Endodermal cell (in vitro differentiated cells): ENCODE measurements around the gene WNT2. TPM values are rescaled to one million over a fixed set of nuclear protein-coding genes. Genes with fewer than 3 reads are reported as not detected.

ENCODE experiments used
- DNase-seq: peaks from one replicate; pipeline ENCODE4 v3.0.0-alpha.2; 2017
- H3K27ac ChIP-seq: 2 replicates; pipeline ENCODE4 v1.5.1; 2013; ENCODE audit warnings: mild to moderate bottlenecking, low read depth, low read length, moderate library complexity
- H3K27me3 ChIP-seq: 2 replicates; pipeline ENCODE4 v1.6.1; 2013; ENCODE audit warnings: mild to moderate bottlenecking, low read length, moderate library complexity; ENCODE audit not compliant: insufficient read depth, control insufficient read depth, poor library complexity, severe bottlenecking
- H3K36me3 ChIP-seq: 2 replicates; pipeline ENCODE4 v1.7.0; 2013; ENCODE audit warnings: mild to moderate bottlenecking, low read length, moderate library complexity; ENCODE audit not compliant: control insufficient read depth, insufficient read depth
- H3K4me1 ChIP-seq: one replicate; pipeline ENCODE4 v1.7.0; 2013; ENCODE audit warnings: low read length; ENCODE audit not compliant: control insufficient read depth, insufficient read depth
- H3K4me3 ChIP-seq: 2 replicates; pipeline ENCODE4 v1.5.1; 2013; ENCODE audit warnings: mild to moderate bottlenecking, low read length, moderate library complexity
- H3K9ac ChIP-seq: 2 replicates; pipeline ENCODE4 v1.6.1; 2013; ENCODE audit warnings: mild to moderate bottlenecking, low read length, moderate library complexity; ENCODE audit not compliant: poor library complexity, severe bottlenecking; ENCODE audit errors: extremely low read depth
- H3K9me3 ChIP-seq: 2 replicates; pipeline ENCODE4 v1.6.1; 2013; ENCODE audit warnings: mild to moderate bottlenecking, low read length, moderate library complexity; ENCODE audit not compliant: control insufficient read depth
- H3K27ac Mint-ChIP-seq: 2 replicates; pipeline ENCODE4 v1.8.0; 2020; ENCODE audit warnings: mixed read lengths
- H3K27me3 Mint-ChIP-seq: 2 replicates; pipeline ENCODE4 v1.8.0; 2021; ENCODE audit warnings: mild to moderate bottlenecking, mixed read lengths; ENCODE audit not compliant: insufficient read depth
- H3K36me3 Mint-ChIP-seq: 2 replicates; pipeline ENCODE4 v1.8.0; 2020; ENCODE audit warnings: low read depth, mixed read lengths
- H3K4me1 Mint-ChIP-seq: 2 replicates; pipeline ENCODE4 v1.8.0; 2020; ENCODE audit warnings: mixed read lengths
- H3K4me3 Mint-ChIP-seq: 2 replicates; pipeline ENCODE4 v1.8.0; 2020; ENCODE audit warnings: mild to moderate bottlenecking, moderate library complexity, mixed read lengths
- H3K9me3 Mint-ChIP-seq: 2 replicates; pipeline ENCODE4 v1.8.0; 2020; ENCODE audit warnings: mild to moderate bottlenecking, mixed read lengths
- CTCF ChIP-seq: fragments of 200-600 bp; sonication (generic); conservative IDR thresholded peaks from 2 replicates; pipeline ENCODE4 v1.5.0; 2021; ENCODE audit warnings: antibody characterized with exemption, mild to moderate bottlenecking
- WGBS, 2 experiments: methylation state at CpG; one replicate each; pipeline versions ENCODE4 v1.1.5 to v1.1.7; 2013; ENCODE audit warnings: missing lambda C conversion rate in 2 of 2, mixed read lengths in 1 of 2; ENCODE audit not compliant: insufficient coverage in 1 of 2, insufficient read length in 1 of 2; 5-methylcytosine and 5-hydroxymethylcytosine counted together
- total RNA-seq, 2 donors: library from RNA; stranded (reverse); fragmentation: NEBNext Ultra II Directional in 1 of 2; extraction: Animal tissue kit (Norgen Biotek cat#: 25700) in 1 of 2; gene quantifications; 2 replicates in 1 of 2; 3 replicates in 1 of 2; pipeline ENCODE4 v1.2.1, GENCODE V29; 2021

Gene WNT2
- total RNA-seq, 2 donors from 2014 or later: not detected

- Histone ChIP-seq H3K9me3 (no peaks in the 10 kb centered on the region), H3K4me3 (no peak overlapping the region), H3K27ac (no peak overlapping the region), H3K27me3 (no peaks in the 10 kb centered on the region), H3K9ac (no peak overlapping the region), H3K36me3 (no peaks in the 10 kb centered on the region), H3K4me1 (no peaks in the 10 kb centered on the region)
- Mint-ChIP-seq H3K9me3 (no peaks in the 10 kb centered on the region), H3K36me3 (no peaks in the 10 kb centered on the region), H3K4me1 (no peaks in the 10 kb centered on the region), H3K4me3 (no peak overlapping the region), H3K27me3 (no peaks in the 10 kb centered on the region), H3K27ac (no peak overlapping the region)
- TF ChIP-seq CTCF: no peak
- 87 to 90% methylated on average over 5 of the region's 5 CpGs for WGBS, 2 experiments
- DNase-seq: no peak
These were observed 41.3 kb downstream of the WNT2 start for GRCh38 chr7:117281562-117281961.

- no peak overlapping the region for H3K27ac ChIP-seq
These were observed 42.8 kb downstream of the WNT2 start for GRCh38 chr7:117279931-117280557.

GRCh38 chr7:117279203-117279602 is 43.7 kb downstream of the WNT2 start:
- Histone ChIP-seq H3K27me3 (no peaks in the 10 kb centered on the region), H3K9me3 (no peaks in the 10 kb centered on the region), H3K9ac (no peak overlapping the region), H3K36me3 (no peaks in the 10 kb centered on the region), H3K4me3 (no peak overlapping the region), H3K27ac (no peak overlapping the region), H3K4me1 (no peaks in the 10 kb centered on the region)
- DNase-seq: no peak
- no peak for TF ChIP-seq CTCF
- 78 to 86% methylated on average over 1 to 2 of the region's 2 CpGs for whole genome bisulfite sequencing, 2 experiments
- H3K4me3 Mint-ChIP-seq: no peak overlapping the region
- H3K27me3 Mint-ChIP-seq: no peaks in the 10 kb centered on the region
- no peak overlapping the region for H3K27ac Mint-ChIP-seq
- no peaks in the 10 kb centered on the region for H3K9me3 Mint-ChIP-seq
- no peaks in the 10 kb centered on the region for H3K36me3 Mint-ChIP-seq
- no peaks in the 10 kb centered on the region for H3K4me1 Mint-ChIP-seq

More at GRCh38 chr7:117279931-117280557, 42.8 kb downstream of the WNT2 start:
- Mint-ChIP-seq H3K36me3 (no peaks in the 10 kb centered on the region), H3K27ac (no peak overlapping the region), H3K27me3 (no peaks in the 10 kb centered on the region), H3K9me3 (no peaks in the 10 kb centered on the region), H3K4me3 (no peak overlapping the region), H3K4me1 (no peaks in the 10 kb centered on the region)
- Histone ChIP-seq H3K9me3 (no peaks in the 10 kb centered on the region), H3K4me1 (no peaks in the 10 kb centered on the region), H3K4me3 (no peak overlapping the region), H3K27me3 (no peaks in the 10 kb centered on the region), H3K9ac (no peak overlapping the region), H3K36me3 (no peaks in the 10 kb centered on the region)
- no peak for TF ChIP-seq CTCF
- no peak for DNase-seq
- WGBS, 2 experiments: 94 to 95% methylated on average over 6 to 12 of the region's 12 CpGs
